ENCODE data around the gene KRT79.

GRCh38 chr12:52787324-52788191 lies 46.6 kb downstream of the KRT79 start:
- TF ChIP-seq CTCF (IDR thresholded peaks at IDR 0.05) = no peak
- TF ChIP-seq POLR2A (IDR thresholded peaks at IDR 0.05) = no peak
- no peak for TF ChIP-seq POLR2AphosphoS5 (IDR thresholded peaks at IDR 0.05)
